Astrocyte (in vitro differentiated cells and primary cell): Measurements from ENCODE around the gene GRK5.

ENCODE experiments used
- EZH2 ChIP-seq: IDR thresholded peaks from 2 replicates; pipeline ENCODE4 v1.6.1; 2012; ENCODE audit warnings: mild to moderate bottlenecking, low read length, inconsistent platforms; ENCODE audit not compliant: insufficient read depth
- TF ChIP-seq, protein P1 (sequence below): IDR thresholded peaks from 2 replicates; pipeline ENCODE4 v1.5.1; 2011; ENCODE audit warnings: low read depth, mild to moderate bottlenecking, inconsistent platforms, low read length, moderate library complexity; ENCODE audit not compliant: insufficient read depth

- TF ChIP-seq, protein P1, sequence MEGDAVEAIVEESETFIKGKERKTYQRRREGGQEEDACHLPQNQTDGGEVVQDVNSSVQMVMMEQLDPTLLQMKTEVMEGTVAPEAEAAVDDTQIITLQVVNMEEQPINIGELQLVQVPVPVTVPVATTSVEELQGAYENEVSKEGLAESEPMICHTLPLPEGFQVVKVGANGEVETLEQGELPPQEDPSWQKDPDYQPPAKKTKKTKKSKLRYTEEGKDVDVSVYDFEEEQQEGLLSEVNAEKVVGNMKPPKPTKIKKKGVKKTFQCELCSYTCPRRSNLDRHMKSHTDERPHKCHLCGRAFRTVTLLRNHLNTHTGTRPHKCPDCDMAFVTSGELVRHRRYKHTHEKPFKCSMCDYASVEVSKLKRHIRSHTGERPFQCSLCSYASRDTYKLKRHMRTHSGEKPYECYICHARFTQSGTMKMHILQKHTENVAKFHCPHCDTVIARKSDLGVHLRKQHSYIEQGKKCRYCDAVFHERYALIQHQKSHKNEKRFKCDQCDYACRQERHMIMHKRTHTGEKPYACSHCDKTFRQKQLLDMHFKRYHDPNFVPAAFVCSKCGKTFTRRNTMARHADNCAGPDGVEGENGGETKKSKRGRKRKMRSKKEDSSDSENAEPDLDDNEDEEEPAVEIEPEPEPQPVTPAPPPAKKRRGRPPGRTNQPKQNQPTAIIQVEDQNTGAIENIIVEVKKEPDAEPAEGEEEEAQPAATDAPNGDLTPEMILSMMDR, result no peak
- no peak for TF ChIP-seq EZH2
Observed at GRCh38 chr10:119242186-119242585, 34.8 kb downstream of the GRK5 start.
